Measurements from ENCODE around the gene NUP62. TPM values are rescaled to one million over a fixed set of nuclear protein-coding genes. Genes with fewer than 3 reads are reported as not detected.
"Not testable (repeated sequence)": the region's sequence is repeated elsewhere in the genome, so short reads cannot be mapped to it uniquely, and the experiment has no call there.

The NUP62 gene
- total RNA-seq, 1 donor from 2014 or later: 88.8 TPM

- DNase-seq (ENCODE audit: extremely low spot score, unreplicated experiment); H3K4me3 Mint-ChIP-seq; H3K27ac Mint-ChIP-seq; H3K36me3 Mint-ChIP-seq; H3K9me3 Mint-ChIP-seq; H3K27me3 Mint-ChIP-seq: not testable (repeated sequence)
- peaks cover 35% of the 10 kb centered on the region for H3K4me1 Mint-ChIP-seq (ENCODE audit: unreplicated experiment)
These were observed 28.8 kb upstream of the NUP62 start for GRCh38 chr19:49958144-49958543.

- Mint-ChIP-seq H3K27me3 (no peaks in the 10 kb centered on the region), H3K36me3 (no peaks in the 10 kb centered on the region), H3K4me1 (ENCODE audit: unreplicated experiment) (peaks cover 36% of the 10 kb centered on the region), H3K4me3 (no peak overlapping the region), H3K27ac (peak overlapping the region; percentile 91), H3K9me3 (no peaks in the 10 kb centered on the region)
- TF ChIP-seq, protein P1, sequence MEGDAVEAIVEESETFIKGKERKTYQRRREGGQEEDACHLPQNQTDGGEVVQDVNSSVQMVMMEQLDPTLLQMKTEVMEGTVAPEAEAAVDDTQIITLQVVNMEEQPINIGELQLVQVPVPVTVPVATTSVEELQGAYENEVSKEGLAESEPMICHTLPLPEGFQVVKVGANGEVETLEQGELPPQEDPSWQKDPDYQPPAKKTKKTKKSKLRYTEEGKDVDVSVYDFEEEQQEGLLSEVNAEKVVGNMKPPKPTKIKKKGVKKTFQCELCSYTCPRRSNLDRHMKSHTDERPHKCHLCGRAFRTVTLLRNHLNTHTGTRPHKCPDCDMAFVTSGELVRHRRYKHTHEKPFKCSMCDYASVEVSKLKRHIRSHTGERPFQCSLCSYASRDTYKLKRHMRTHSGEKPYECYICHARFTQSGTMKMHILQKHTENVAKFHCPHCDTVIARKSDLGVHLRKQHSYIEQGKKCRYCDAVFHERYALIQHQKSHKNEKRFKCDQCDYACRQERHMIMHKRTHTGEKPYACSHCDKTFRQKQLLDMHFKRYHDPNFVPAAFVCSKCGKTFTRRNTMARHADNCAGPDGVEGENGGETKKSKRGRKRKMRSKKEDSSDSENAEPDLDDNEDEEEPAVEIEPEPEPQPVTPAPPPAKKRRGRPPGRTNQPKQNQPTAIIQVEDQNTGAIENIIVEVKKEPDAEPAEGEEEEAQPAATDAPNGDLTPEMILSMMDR (conservative IDR thresholded peaks at IDR 0.05): no peak
- no peak for DNase-seq (ENCODE audit: extremely low spot score, unreplicated experiment)
These were observed 28.1 kb upstream of the NUP62 start for GRCh38 chr19:49957262-49957915.

GRCh38 chr19:49956115-49956495 is 26.8 kb upstream of the NUP62 start:
- TF ChIP-seq, protein P1 (conservative IDR thresholded peaks at IDR 0.05): no peak
- H3K36me3 Mint-ChIP-seq: no peaks in the 10 kb centered on the region
- peaks cover 36% of the 10 kb centered on the region for H3K4me1 Mint-ChIP-seq (ENCODE audit: unreplicated experiment)
- DNase-seq (ENCODE audit: extremely low spot score, unreplicated experiment): no peak
- H3K27me3 Mint-ChIP-seq: no peaks in the 10 kb centered on the region
- no peaks in the 10 kb centered on the region for H3K9me3 Mint-ChIP-seq
- peak overlapping the region; percentile 91 for H3K27ac Mint-ChIP-seq
- H3K4me3 Mint-ChIP-seq: peak overlapping the region; percentile 65

- TF ChIP-seq, protein P1 (conservative IDR thresholded peaks at IDR 0.05): no peak
- Mint-ChIP-seq H3K9me3 (no peaks in the 10 kb centered on the region), H3K27ac (peak overlapping the region; percentile 91), H3K4me1 (ENCODE audit: unreplicated experiment) (peaks cover 36% of the 10 kb centered on the region), H3K36me3 (no peaks in the 10 kb centered on the region), H3K4me3 (peak overlapping the region; percentile 69), H3K27me3 (no peaks in the 10 kb centered on the region)
- no peak for DNase-seq (ENCODE audit: extremely low spot score, unreplicated experiment)
These were observed 25.6 kb upstream of the NUP62 start for GRCh38 chr19:49954933-49955332.

GRCh38 chr19:49954092-49954829 is 25.0 kb upstream of the NUP62 start:
- DNase-seq (ENCODE audit: extremely low spot score, unreplicated experiment): no peak
- peak overlapping the region; percentile 69 for H3K4me3 Mint-ChIP-seq
- no peaks in the 10 kb centered on the region for H3K27me3 Mint-ChIP-seq
- peak overlapping the region; percentile 91 for H3K27ac Mint-ChIP-seq
- H3K36me3 Mint-ChIP-seq: no peaks in the 10 kb centered on the region
- H3K9me3 Mint-ChIP-seq: no peaks in the 10 kb centered on the region
- peaks cover 36% of the 10 kb centered on the region for H3K4me1 Mint-ChIP-seq (ENCODE audit: unreplicated experiment)
- TF ChIP-seq, protein P1 (conservative IDR thresholded peaks at IDR 0.05): no peak

DNA sequence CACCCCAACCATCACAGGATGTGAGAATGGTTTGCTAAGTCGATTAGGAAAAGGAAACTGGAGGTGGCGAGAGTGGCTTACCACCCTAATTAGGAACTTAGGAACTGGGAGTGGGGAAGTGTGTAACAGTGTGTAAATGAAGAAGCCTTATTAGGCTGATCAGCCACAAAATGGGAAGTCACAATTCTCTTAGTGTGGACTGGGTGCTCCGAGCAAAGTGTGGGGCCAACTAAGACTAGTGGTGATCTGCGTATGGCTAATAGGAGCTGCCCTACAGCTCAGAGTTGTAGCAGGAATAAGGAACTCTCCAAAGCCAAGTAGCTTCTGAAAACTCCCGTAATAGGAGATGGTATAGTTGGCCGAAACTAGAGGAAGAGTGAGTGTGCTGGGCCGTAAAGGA is 24.1 kb upstream of the NUP62 start:
- Mint-ChIP-seq H3K4me1 (ENCODE audit: unreplicated experiment) (peaks cover 36% of the 10 kb centered on the region), H3K9me3 (no peaks in the 10 kb centered on the region), H3K27ac (peak overlapping the region; percentile 91), H3K36me3 (no peaks in the 10 kb centered on the region), H3K27me3 (no peaks in the 10 kb centered on the region), H3K4me3 (peak overlapping the region; percentile 69)
- TF ChIP-seq, protein P1 (conservative IDR thresholded peaks at IDR 0.05): no peak
- DNase-seq (ENCODE audit: extremely low spot score, unreplicated experiment): no peak

Data from type B pancreatic cell (in vitro differentiated cells).